HG03108 (cell line): Measurements from ENCODE around the gene OR2G2.

Experiments
- ATAC-seq: cut with Tn5 transposase; IDR thresholded peaks from one replicate; pipeline ENCODE4 v1.9.1; 2021; ENCODE audit warnings: moderate library complexity; ENCODE audit not compliant: unreplicated experiment

Gene OR2G2, protein sequence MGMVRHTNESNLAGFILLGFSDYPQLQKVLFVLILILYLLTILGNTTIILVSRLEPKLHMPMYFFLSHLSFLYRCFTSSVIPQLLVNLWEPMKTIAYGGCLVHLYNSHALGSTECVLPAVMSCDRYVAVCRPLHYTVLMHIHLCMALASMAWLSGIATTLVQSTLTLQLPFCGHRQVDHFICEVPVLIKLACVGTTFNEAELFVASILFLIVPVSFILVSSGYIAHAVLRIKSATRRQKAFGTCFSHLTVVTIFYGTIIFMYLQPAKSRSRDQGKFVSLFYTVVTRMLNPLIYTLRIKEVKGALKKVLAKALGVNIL

DNA sequence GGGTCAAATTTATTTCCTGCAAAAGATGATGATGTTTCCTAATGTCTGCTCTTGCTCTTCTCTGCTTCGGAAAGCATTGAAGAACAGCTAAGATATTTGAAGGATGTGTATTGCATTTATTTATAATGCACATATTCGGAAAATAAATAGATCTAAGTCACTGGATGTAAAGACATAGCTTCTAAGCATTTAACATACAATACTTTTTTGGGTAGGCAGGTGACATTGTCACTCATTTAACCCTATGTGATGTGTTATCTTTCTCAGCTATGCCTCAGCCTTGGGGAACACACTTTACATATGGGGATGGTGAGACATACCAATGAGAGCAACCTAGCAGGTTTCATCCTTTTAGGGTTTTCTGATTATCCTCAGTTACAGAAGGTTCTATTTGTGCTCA, at the start of gene OR2G2:
Gene OR2G2, plus strand, starts transcription at position 301 of the 400 bp plus-strand sequence. Its CDS starts 0 bp downstream, at position 301.
- ATAC-seq = no peak

DNA sequence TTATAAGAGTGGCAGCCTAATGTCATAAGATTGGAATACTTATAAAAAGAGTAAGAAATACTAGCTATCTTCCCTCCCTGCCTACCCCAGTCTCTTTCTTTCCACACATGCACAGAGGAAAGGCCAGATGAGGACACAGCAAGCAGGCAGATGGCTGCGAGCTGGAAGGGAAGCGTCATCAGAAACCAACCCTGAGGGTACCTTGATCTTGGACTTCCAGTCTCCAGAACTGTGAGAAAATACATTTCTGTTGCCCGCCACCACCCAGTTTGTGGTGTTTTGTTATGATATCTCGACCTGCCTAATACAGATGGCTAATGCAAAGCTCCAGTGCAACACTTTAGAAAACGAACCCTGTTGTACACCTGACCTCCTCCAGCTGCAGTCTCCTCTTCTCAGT, 49.6 kb upstream of the OR2G2 start:
- no peak for ATAC-seq

DNA sequence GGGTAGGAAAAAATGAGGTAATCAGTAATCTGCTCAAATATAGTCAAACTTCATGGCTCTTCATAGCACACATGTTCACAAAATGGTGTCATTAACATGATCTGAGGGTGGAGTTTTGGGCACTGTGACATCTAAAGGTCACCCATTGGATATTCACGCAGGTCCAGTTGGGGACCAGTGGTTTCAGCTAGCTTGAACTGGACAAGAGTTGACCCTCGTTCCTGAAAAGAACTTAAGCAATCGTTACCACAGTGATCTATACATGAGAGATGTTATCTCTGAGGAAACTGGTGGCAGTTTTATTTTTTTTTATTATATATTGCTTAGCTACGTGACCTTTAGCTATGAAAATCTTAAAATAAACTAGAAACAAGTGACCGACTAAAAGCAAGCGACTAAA, 48.9 kb upstream of the OR2G2 start:
- no peak for ATAC-seq

DNA sequence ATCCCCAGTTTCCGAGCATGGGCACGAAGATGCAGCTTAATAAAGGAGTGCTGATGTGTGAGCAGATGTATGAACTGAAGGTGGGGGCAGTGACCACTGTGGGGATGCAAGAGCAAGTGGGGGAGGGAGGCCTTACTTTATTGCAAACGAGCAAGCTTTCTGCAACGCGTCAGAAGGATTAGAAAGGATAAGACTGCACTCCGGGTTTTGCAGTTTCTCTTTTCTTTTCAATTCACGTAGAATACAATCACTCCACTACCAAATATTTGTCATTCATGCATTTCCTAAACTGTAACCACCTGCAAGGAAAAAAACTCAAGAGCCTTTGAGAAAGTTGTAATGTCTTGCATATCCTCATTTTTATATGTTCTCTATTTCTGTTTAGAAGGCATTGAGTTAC, 47.6 kb upstream of the OR2G2 start:
- no peak for ATAC-seq

GRCh38 chr1:247542811-247543210, 45.3 kb upstream of the OR2G2 start:
- ATAC-seq = no peak

- ATAC-seq = no peak
Observed at GRCh38 chr1:247548092-247548491, 40.1 kb upstream of the OR2G2 start.

- no peak for ATAC-seq
Observed at GRCh38 chr1:247548769-247549182, 39.4 kb upstream of the OR2G2 start, which contains the start of gene GCSAML. GCSAML (plus strand) TSS chr1:247549134; CDS start chr1:247549192, 58 bp downstream.

DNA sequence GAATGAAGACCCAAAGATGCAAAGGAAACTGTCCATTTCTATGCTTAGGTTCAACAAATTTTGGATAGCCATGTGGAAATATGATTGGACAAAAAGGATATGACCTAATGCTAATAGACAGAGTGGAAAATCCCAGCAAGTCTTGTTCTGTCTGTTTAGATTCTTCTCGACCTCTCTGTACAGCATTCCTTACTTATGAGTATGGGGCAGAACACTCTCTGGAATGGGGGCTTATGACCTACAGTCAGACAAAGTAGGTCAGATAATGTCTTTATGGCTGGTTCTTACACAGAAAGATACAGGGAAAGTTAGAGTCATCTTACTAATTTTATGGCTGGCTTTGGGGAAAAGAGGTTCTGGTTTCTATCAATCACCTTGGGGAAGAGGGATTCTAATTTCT, 36.4 kb upstream of the OR2G2 start:
- ATAC-seq = no peak

GRCh38 chr1:247552231-247552630, 35.9 kb upstream of the OR2G2 start:
- no peak for ATAC-seq

DNA sequence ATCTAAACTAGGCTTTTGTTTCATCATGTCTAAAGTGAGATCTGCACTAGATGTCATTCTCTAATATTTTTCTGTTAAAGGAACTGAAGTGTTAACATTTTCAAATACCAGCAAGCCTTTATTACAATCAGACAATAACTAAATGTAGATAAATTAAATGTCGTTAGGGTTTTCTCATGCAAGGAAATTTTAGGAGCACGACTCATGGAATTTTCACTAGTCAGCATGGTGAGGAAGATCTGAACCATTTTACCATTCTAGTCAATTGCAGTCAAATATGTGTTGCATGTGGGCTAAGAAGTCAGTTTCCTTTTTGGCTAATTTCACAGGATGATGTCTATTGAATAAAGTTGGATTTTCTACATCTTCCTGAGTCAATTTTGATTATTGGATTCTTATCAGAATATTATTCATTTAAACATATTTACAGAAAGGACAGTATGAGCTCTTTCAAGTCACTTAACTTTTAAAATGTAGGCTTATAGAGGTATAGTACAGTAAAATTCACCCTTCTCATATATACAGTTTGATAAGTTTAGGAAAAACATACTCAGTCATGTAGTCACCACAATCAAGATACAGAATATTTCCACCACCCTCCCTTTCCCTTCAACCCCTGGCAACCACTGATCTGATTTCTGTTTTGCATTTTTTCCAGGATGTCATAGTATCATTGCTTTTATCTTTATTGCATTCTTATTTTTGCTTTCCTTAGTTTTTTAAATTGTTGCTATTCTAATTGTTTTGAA, 30.1 kb upstream of the OR2G2 start:
- no peak for ATAC-seq

DNA sequence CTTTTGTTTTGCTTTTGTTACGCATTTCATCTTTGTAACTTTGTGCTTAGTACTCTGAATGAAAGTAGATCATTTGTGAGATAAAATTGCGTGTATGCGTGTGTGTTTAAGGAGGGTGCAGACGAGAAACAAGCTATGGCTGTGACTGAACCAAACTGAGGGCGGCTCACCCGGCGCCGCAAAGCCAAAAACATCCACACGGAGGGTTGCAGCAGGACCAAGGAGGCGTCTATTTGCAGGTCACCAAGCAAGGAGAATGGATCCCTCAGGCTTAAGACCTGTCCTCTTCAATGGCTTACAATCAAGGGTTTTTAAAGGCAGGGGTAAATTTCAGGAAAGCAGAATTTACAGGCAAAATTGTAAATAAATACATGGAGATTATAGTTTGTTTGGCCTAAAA, 26.4 kb upstream of the OR2G2 start:
- no peak for ATAC-seq

DNA sequence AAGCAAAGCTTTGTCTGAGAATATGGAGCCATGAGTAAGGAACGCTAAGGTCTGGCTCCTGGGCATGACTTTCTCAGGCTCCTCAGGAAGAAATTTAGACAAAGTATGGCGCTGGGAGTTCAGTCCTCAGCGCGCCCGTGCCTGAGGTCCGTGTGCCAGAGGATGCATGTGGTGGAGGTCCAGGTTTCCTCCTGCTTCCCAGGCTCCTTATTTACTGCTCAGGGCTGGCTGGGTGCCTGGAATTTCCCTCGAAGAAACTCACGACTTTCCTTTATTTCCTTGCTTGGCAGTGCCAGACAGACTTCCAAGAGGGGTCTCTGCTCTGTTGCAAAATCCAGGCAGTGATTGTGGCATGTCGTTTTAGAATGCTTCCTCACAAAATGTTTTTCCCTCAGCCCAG, 26.0 kb upstream of the OR2G2 start:
- ATAC-seq = no peak

DNA sequence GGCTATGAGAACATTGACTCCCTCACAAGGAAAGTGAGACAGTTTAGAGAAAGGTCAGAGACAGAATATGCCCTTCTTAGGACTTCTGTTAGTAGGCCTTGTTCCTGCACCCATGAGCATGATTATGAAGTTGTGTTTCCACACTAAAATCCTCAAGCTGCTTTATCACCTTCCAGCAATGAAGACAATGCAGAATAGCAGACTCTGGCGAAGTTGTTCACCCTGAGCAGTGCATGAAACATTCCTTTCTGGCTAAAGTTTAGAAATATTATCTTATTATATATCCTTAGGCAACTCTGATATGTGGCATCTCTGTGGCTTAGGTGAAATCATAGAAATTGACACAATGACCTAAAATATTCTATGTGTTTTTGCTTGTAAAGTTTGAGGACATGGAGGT, 13.9 kb upstream of the OR2G2 start:
- ATAC-seq = no peak

- ATAC-seq = no peak
Observed at GRCh38 chr1:247574664-247575063, 13.5 kb upstream of the OR2G2 start.

DNA sequence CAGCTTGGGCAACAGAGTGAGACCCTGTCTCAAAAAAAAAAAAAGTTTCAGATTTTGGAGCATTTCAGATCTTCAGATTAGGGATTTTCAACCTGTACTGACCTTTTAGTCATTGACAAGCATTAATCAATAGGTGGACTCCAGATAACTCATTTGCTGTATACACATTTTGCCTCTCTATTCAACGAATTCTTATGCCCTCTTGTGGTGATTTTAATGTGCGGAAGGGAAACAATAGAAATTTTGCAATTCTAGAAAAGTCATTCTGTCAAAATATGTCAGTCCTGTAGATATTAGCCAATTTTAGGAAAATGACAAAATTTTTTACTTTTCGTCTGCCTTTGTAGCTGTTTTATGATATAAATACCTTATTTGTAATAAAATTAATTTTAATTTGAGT, 11.6 kb upstream of the OR2G2 start:
- no peak for ATAC-seq

DNA sequence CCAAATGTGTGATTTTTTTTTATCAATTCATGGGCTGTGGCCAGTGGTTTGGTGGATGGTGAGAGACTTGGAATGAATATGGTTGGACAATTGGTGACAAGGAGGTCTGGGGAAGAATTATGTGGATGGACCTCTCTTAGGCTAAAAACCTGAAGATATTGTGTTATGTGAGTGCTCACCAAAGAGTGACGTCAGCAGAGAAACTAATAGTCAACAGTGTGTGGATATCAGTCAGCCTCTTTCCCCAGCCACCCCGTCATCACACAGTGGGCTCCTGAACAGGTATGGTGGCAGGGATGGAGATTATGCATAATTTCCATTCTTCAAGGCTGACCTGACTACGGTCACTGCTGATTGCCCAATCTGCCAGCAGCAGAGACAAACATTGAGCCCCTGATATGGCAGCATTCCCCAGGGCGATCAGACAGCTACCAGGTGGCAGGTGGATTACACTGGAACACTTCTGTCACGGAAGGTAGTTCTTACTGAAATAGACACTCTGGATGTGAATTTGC, 9.2 kb upstream of the OR2G2 start:
- ATAC-seq = no peak

- ATAC-seq = no peak
Observed at GRCh38 chr1:247605286-247605685, 17.1 kb downstream of the OR2G2 start, which contains the start of gene OR2G3. OR2G3 (plus strand) TSS chr1:247605586; CDS start chr1:247605586, 0 bp downstream.

GRCh38 chr1:247613405-247613804, 25.2 kb downstream of the OR2G2 start:
- no peak for ATAC-seq

GRCh38 chr1:247614625-247615024, 26.5 kb downstream of the OR2G2 start:
- ATAC-seq = no peak

DNA sequence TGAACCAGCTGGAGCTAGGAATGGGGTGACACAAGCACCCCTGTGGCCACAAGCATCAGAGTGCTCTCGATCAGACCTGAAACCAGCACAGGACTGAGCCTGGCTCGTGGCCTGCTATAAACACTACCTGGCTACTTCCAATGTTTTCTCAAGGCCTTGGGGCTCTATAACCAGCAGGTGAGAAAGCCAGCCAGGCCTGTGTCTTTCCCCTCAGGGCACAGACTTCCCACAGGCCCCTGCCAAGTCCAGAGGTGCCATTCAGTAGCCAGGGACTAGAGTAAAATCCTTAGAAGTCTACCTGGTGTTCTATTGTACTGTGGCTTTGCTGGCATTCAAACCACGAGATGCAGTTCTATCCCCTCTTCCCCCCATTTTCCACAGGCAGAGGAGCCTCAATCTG, 39.8 kb downstream of the OR2G2 start:
- no peak for ATAC-seq

- ATAC-seq = no peak
Observed at GRCh38 chr1:247638011-247638410, 49.9 kb downstream of the OR2G2 start.

DNA sequence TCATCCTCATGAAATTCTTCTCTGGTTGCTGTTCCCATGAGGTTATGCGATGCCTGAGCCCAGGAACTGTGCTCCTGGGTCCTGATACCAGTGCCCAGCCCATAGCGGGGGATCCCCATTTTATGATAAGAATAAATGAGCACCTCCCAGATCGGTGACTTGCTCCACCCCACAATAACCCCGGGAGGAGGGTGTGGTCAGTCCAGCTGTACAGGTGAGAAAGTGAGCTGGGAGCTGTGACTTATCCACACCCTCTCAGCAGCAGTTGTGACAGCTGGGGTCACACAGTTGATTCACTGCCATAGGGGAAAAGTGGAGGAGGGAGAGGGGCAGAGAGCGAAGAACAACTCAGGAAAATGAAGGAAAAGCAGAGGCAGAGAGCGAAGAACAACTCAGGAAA, 50.6 kb downstream of the OR2G2 start:
- ATAC-seq = no peak
